ENCODE results near the gene CRABP2. TPM values are rescaled to one million over a fixed set of nuclear protein-coding genes. Genes with fewer than 3 reads are reported as not detected.

CRABP2 gene
- total and polyA plus RNA-seq, 2 of the 13 experiments (the other 11 are each of a cell fraction or from before 2014, with no cell fraction given), result 0.40 to 0.60 TPM

- TF ChIP-seq FOXP4 (CRISPR knock-in tag; IDR thresholded peaks at IDR 0.05), result 0 out of 2 replicates have a peak, but pooled peaks have one; percentile 26
- TF ChIP-seq SMC3 (IDR thresholded peaks at IDR 0.05; ENCODE audit: low read length), result peak; percentile 56; the same call in 1 of the 2 replicates
- no peak for TF ChIP-seq ZNF550 (CRISPR knock-in tag; IDR thresholded peaks at IDR 0.05; ENCODE audit: borderline replicate concordance)
- TF ChIP-seq ARNTL (CRISPR knock-in tag; IDR thresholded peaks at IDR 0.05), result no peak
- no peak for TF ChIP-seq ZNF142 (CRISPR knock-in tag; IDR thresholded peaks at IDR 0.05)
- TF ChIP-seq HMGXB4 (CRISPR knock-in tag; IDR thresholded peaks at IDR 0.05; ENCODE audit: borderline replicate concordance in 1 of 2, low read depth in 1 of 2), result peak in 1 of 2 experiments; percentile 71; a peak in 1 of 4 replicates
- no peak for TF ChIP-seq ZNF24 (IDR thresholded peaks at IDR 0.05)
- TF ChIP-seq TFAP4 (IDR thresholded peaks at IDR 0.05; ENCODE audit: borderline replicate concordance, low read depth), result no peak
- TF ChIP-seq XBP1 (CRISPR knock-in tag; IDR thresholded peaks at IDR 0.05), result no peak
- no peak for TF ChIP-seq ZNF883 (CRISPR knock-in tag; IDR thresholded peaks at IDR 0.05; ENCODE audit: not compliant biosample characterization)
- 0 out of 2 replicates have a peak, but pooled peaks have one; percentile 24 for TF ChIP-seq ZNF777 (CRISPR knock-in tag; IDR thresholded peaks at IDR 0.05)
- TF ChIP-seq ZNF891 (CRISPR knock-in tag; IDR thresholded peaks at IDR 0.05), result no peak
- no peak for TF ChIP-seq ZNF362 (CRISPR knock-in tag; IDR thresholded peaks at IDR 0.05; ENCODE audit: borderline replicate concordance)
- TF ChIP-seq ZNF484 (CRISPR knock-in tag; IDR thresholded peaks at IDR 0.05; ENCODE audit: borderline replicate concordance, low read depth), result no peak
- TF ChIP-seq CCAR2 (optimal IDR thresholded peaks at IDR 0.05; ENCODE audit: low read depth, low read length), result no peak
- TF ChIP-seq SAP130 (CRISPR knock-in tag; IDR thresholded peaks at IDR 0.05; ENCODE audit: low read depth), result peak; percentile 20; the same call in 1 of the 2 replicates
- no peak for TF ChIP-seq BCL6 (CRISPR knock-in tag; IDR thresholded peaks at IDR 0.05)
Observed at GRCh38 chr1:156726549-156727226, 21.3 kb upstream of the CRABP2 start (continued).
